Right lobe of liver (tissue), 6 donors: Measurements from ENCODE around the gene DNAJB1. TPM values are rescaled to one million over a fixed set of nuclear protein-coding genes. Genes with fewer than 3 reads are reported as not detected.
"Not testable (repeated sequence)": the region's sequence is repeated elsewhere in the genome, so short reads cannot be mapped to it uniquely, and the experiment has no call there.

Source experiments
- ATAC-seq, 4 donors: fragments of 200-7000 bp; cut with Tn5 transposase; one replicate each; pipeline ENCODE4 v1.9.1; 2020; ENCODE audit warnings: mild to moderate bottlenecking in 4 of 4, moderate library complexity in 4 of 4
- DNase-seq, 3 donors: peaks; one replicate each; pipeline ENCODE4 v3.0.0-alpha.2; 2020
- H3K27ac ChIP-seq, 3 donors: fragments of 200-600 bp; one replicate each; pipeline ENCODE4 v1.8.0; 2022
- H3K27me3 ChIP-seq, 2 donors: fragments of 200-600 bp; one replicate each; pipeline ENCODE4 v1.8.0; 2022
- H3K36me3 ChIP-seq, 4 donors: fragments of 200-600 bp; sonication (generic) in 1 of 4; one replicate each; pipeline versions ENCODE4 v1.5.1 to v1.8.0; 2017 to 2022; ENCODE audit warnings: control low read depth in 1 of 4
- H3K4me1 ChIP-seq, 4 donors: fragments of 200-600 bp; sonication (generic) in 1 of 4; one replicate each; pipeline versions ENCODE4 v1.5.1 to v1.8.0; 2017 to 2022; ENCODE audit warnings: control low read depth in 1 of 4
- H3K4me3 ChIP-seq, 3 donors: fragments of 200-600 bp; one replicate each; pipeline ENCODE4 v1.8.0; 2022
- H3K9me3 ChIP-seq, 4 donors: fragments of 200-600 bp; sonication (generic) in 1 of 4; one replicate each; pipeline versions ENCODE4 v1.5.1 to v1.8.0; 2017 to 2022; ENCODE audit warnings: control low read depth in 1 of 4
- CTCF ChIP-seq, 4 donors: fragments of 200-600 bp in 3 of 4; fragments of 450-650 bp in 1 of 4; IDR thresholded peaks; one replicate each; pipeline versions ENCODE4 v1.5.1 to v1.8.0; 2016 to 2022; ENCODE audit warnings: antibody characterized with exemption in 4 of 4, mild to moderate bottlenecking in 2 of 4
- POLR2A ChIP-seq: fragments of 450-650 bp; IDR thresholded peaks from one replicate; pipeline ENCODE4 v1.6.1; 2017; ENCODE audit warnings: antibody characterized with exemption, mild to moderate bottlenecking
- WGBS: methylation state at CpG from one replicate; pipeline ENCODE4 v1.1.6; 2018; ENCODE audit warnings: low coverage, low lambda C conversion rate; ENCODE audit not compliant: insufficient coverage; ENCODE audit errors: missing lambda C conversion rate; 5-methylcytosine and 5-hydroxymethylcytosine counted together
- intact Hi-C, 2 donors: fragments of 100-400 bp; cut with DNase I; formaldehyde crosslinking; loops; one replicate each; pipeline versions ENCODE4 v1.11.2 to v1.14.1; 2022
- total RNA-seq, 6 experiments: library from RNA; depleted of rRNA in 2 of 6; stranded (reverse); fragments of >200 nt in 2 of 6; fragmentation: NEBNext Ultra II Directional in 3 of 6; extraction: Animal tissue kit (Norgen Biotek cat#: 25700) in 3 of 6; gene quantifications; one replicate each; pipeline versions ENCODE4 v1.1.0 to v1.2.4, GENCODE V29; 2016 to 2023
- donor health status: DM: no; HTN: yes; CAD: no.
- donor health status: DM: no; HTN: no; CAD: no.
- donor health status: DM: no; HTN: no; CAD: no.
- donor health status: DM: no; HTN: yes; CAD: no.
- donor health status: DM: no; HTN: yes; CAD: no.

The DNAJB1 gene
- total RNA-seq, 6 experiments from 2014 or later = 35.7 to 76.8 (median 52.1) TPM

- not testable (repeated sequence) for H3K9me3 ChIP-seq, H3K27me3 ChIP-seq, H3K36me3 ChIP-seq, H3K4me3 ChIP-seq
- peak in 1 of 4 donors; percentile 8 for TF ChIP-seq CTCF (IDR thresholded peaks at IDR 0.05)
- ATAC-seq = peak in 3 of 4 donors; percentile 2 to 12 (median 2)
- H3K27ac ChIP-seq = peak overlapping the region in 1 of 3 donors; percentile 24
- intact Hi-C loops = loop anchor here in 1 of 2 donors (10.0 kb wide), 1 partner anchor 47 kb away; no protein-coding TSS in a partner anchor
- 61% methylated on average over 7 of the region's 12 CpGs for WGBS
- peaks cover 0 to 51% (median 11%) of the 10 kb centered on the region in 4 donors for H3K4me1 ChIP-seq
- peak in 1 of 3 donors; percentile 56 for DNase-seq
These were observed 33.2 kb upstream of the DNAJB1 start for GRCh38 chr19:14551134-14552005.

GRCh38 chr19:14550201-14550754, 32.1 kb upstream of the DNAJB1 start:
- Histone ChIP-seq H3K4me1 (peaks cover 0 to 50% (median 11%) of the 10 kb centered on the region in 4 donors), H3K9me3 (no peaks in the 10 kb centered on the region), H3K36me3 (peaks cover 0 to 5% (median 0%) of the 10 kb centered on the region in 4 donors), H3K27me3 (no peaks in the 10 kb centered on the region), H3K4me3 (no peak overlapping the region), H3K27ac (peak overlapping the region in 1 of 3 donors; percentile 24)
- DNase-seq (peak; percentile 84 to 92 (median 86)), ATAC-seq (peak; percentile 50 to 78 (median 58))
- intact Hi-C loops = loop anchor here in 1 of 2 donors (10.0 kb wide), 1 partner anchor 45 kb away; no protein-coding TSS in a partner anchor
- TF ChIP-seq CTCF (IDR thresholded peaks at IDR 0.05) (no peak), POLR2A (no peak)
- WGBS = 30% methylated on average over 10 of the region's 15 CpGs

- Histone ChIP-seq H3K4me3 (peak overlapping the region in 1 of 3 donors; percentile 3), H3K27me3 (no peaks in the 10 kb centered on the region), H3K4me1 (peaks cover 0 to 18% (median 0%) of the 10 kb centered on the region in 4 donors), H3K36me3 (peaks cover 0 to 5% (median 0%) of the 10 kb centered on the region in 4 donors), H3K27ac (peak overlapping the region; percentile 28 to 68 (median 46)), H3K9me3 (no peaks in the 10 kb centered on the region)
- TF ChIP-seq POLR2A (no peak), CTCF (IDR thresholded peaks at IDR 0.05) (no peak)
- DNase-seq = no peak
- intact Hi-C loops = no loop called here
- ATAC-seq = no peak
- no CpG with 5 or more reads among the region's 9 CpGs for WGBS
These were observed 27.5 kb upstream of the DNAJB1 start for GRCh38 chr19:14545716-14546082.

- H3K36me3 ChIP-seq = peaks cover 0 to 5% (median 0%) of the 10 kb centered on the region in 4 donors
- TF ChIP-seq POLR2A = no peak
- TF ChIP-seq CTCF (IDR thresholded peaks at IDR 0.05) = no peak
- peak; percentile 83 to 91 (median 89) for ATAC-seq
- peak; percentile 84 to 95 (median 94) for DNase-seq
- no peaks in the 10 kb centered on the region for H3K9me3 ChIP-seq
- H3K27me3 ChIP-seq = no peaks in the 10 kb centered on the region
- peak overlapping the region in 1 of 3 donors; percentile 3 for H3K4me3 ChIP-seq
- 36% methylated on average over 9 of the region's 21 CpGs for WGBS
- H3K27ac ChIP-seq = peak overlapping the region in 2 of 3 donors; percentile 46 to 68
- intact Hi-C loops = no loop called here
- peaks cover 0 to 13% (median 0%) of the 10 kb centered on the region in 4 donors for H3K4me1 ChIP-seq
These were observed 26.9 kb upstream of the DNAJB1 start for GRCh38 chr19:14544977-14545715.
